ENCODE measurements around the gene PCGF2.

DNA sequence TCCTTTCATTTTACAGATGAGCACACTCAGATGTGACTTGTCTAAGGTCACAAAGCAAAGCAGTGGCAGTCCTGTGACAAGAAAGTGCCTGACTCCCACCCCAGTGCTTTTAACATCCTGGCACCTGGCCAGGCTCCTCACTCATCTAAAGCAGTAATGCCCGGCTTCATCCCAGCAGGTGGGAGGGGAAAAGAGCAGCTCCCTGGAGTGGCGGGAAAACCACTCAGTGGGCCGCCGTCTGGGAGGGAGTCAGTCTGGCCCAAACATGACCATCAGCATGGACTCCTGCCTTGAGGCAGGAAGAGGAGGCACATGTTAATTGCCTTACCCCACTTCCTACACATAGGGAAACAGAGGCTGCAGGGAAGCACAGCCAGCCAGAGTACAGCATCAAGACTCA is 2.6 kb downstream of the PCGF2 start:
- no peak for TF ChIP-seq POLR2AphosphoS5 (IDR thresholded peaks at IDR 0.05; ENCODE audit: low read depth, low read length)
- no peak for TF ChIP-seq TAF1 (IDR thresholded peaks at IDR 0.05; ENCODE audit: low read depth, low read length)

Data from GM12891 (cell line).